Gastroesophageal sphincter (tissue), 4 donors: ENCODE measurements around the gene ITGA2. TPM values are rescaled to one million over a fixed set of nuclear protein-coding genes. Genes with fewer than 3 reads are reported as not detected.

Source experiments
- ATAC-seq: fragments of 150-250 bp; one replicate; pipeline ENCODE4 v1.9.1; 2016; ENCODE audit warnings: mild to moderate bottlenecking, moderate library complexity
- H3K27ac ChIP-seq, 4 donors: fragments of 200-600 bp; sonication (generic) in 3 of 4; 1 replicate in 3 of 4; 2 replicates in 1 of 4; pipeline ENCODE4 v1.5.1; 2016 to 2019
- H3K27me3 ChIP-seq: fragments of 200-600 bp; sonication (generic); one replicate; pipeline ENCODE4 v1.5.1; 2019
- H3K36me3 ChIP-seq, 2 donors: fragments of 200-600 bp; sonication (generic); one replicate each; pipeline ENCODE4 v1.5.1; 2019; ENCODE audit warnings: control low read depth in 1 of 2
- H3K4me1 ChIP-seq, 3 donors: fragments of 200-600 bp; sonication (generic); 1 replicate in 2 of 3; 2 replicates in 1 of 3; pipeline ENCODE4 v1.5.1; 2016 to 2019; ENCODE audit warnings: control low read depth in 2 of 3
- H3K4me3 ChIP-seq, 2 donors: fragments of 200-600 bp; sonication (generic); one replicate each; pipeline ENCODE4 v1.5.1; 2019; ENCODE audit warnings: mild to moderate bottlenecking in 1 of 2, moderate library complexity in 1 of 2
- H3K9me3 ChIP-seq, 3 donors: fragments of 200-600 bp; sonication (generic); one replicate each; pipeline ENCODE4 v1.5.1; 2017 to 2019; ENCODE audit warnings: control low read depth in 2 of 3
- CTCF ChIP-seq, 4 experiments: fragments of 200-600 bp in 2 of 4; fragments of 450-650 bp in 2 of 4; sonication (generic) in 1 of 4; IDR thresholded peaks; one replicate each; pipeline ENCODE4 v1.5.1; 2017 to 2019; ENCODE audit warnings: antibody characterized with exemption in 4 of 4, mild to moderate bottlenecking in 2 of 4, moderate library complexity in 2 of 4
- EP300 ChIP-seq: sonication (generic); formaldehyde crosslinking; IDR thresholded peaks from one replicate; pipeline ENCODE4 v1.6.1; 2017; ENCODE audit warnings: antibody characterized with exemption, mild to moderate bottlenecking
- POLR2A ChIP-seq, 2 donors: fragments of 450-650 bp; IDR thresholded peaks; one replicate each; pipeline ENCODE4 v1.6.1; 2017; ENCODE audit warnings: antibody characterized with exemption in 2 of 2, mild to moderate bottlenecking in 2 of 2, moderate library complexity in 1 of 2
- POLR2AphosphoS5 ChIP-seq: sonication (generic); formaldehyde crosslinking; IDR thresholded peaks from one replicate; pipeline ENCODE4 v1.6.1; 2017; ENCODE audit warnings: antibody characterized with exemption
- WGBS, 2 donors: methylation state at CpG; one replicate each; pipeline ENCODE4 v1.1.5; 2018; ENCODE audit warnings: low coverage in 1 of 2; 5-methylcytosine and 5-hydroxymethylcytosine counted together
- total RNA-seq, 4 donors: library from RNA; depleted of rRNA; stranded (reverse); fragments of >200 nt; gene quantifications; one replicate each; pipeline ENCODE4 v1.1.0, GENCODE V29; 2016

ITGA2 gene
- total RNA-seq, 4 donors from 2014 or later: 1.5 to 14.6 (median 10.0) TPM

- no peak for ATAC-seq
- Histone ChIP-seq H3K27me3 (no peaks in the 10 kb centered on the region), H3K27ac (no peak overlapping the region), H3K4me3 (no peak overlapping the region), H3K36me3 (no peaks in the 10 kb centered on the region), H3K9me3 (no peaks in the 10 kb centered on the region), H3K4me1 (no peaks in the 10 kb centered on the region)
- WGBS, 2 donors: 45% methylated on average over 1 of the region's 1 CpG; no CpG with 5 or more reads in 1 of the 2 donors
- TF ChIP-seq CTCF (IDR thresholded peaks at IDR 0.05) (no peak), POLR2A (IDR thresholded peaks at IDR 0.05) (no peak), EP300 (no peak), POLR2AphosphoS5 (no peak)
Observed at GRCh38 chr5:53127107-53127506, 138.0 kb downstream of the ITGA2 start.

GRCh38 chr5:53128481-53128880 is 139.3 kb downstream of the ITGA2 start:
- no peak overlapping the region for H3K27ac ChIP-seq
- no peaks in the 10 kb centered on the region for H3K4me1 ChIP-seq
- H3K27me3 ChIP-seq: no peaks in the 10 kb centered on the region
- no peak for TF ChIP-seq EP300
- TF ChIP-seq POLR2A (IDR thresholded peaks at IDR 0.05): no peak
- no peak for TF ChIP-seq POLR2AphosphoS5
- no peak for TF ChIP-seq CTCF (IDR thresholded peaks at IDR 0.05)
- no peaks in the 10 kb centered on the region for H3K9me3 ChIP-seq
- H3K4me3 ChIP-seq: no peak overlapping the region
- ATAC-seq: no peak
- H3K36me3 ChIP-seq: no peaks in the 10 kb centered on the region
- WGBS, 2 donors: 91% methylated on average over 1 of the region's 1 CpG; no CpG with 5 or more reads in 1 of the 2 donors

DNA sequence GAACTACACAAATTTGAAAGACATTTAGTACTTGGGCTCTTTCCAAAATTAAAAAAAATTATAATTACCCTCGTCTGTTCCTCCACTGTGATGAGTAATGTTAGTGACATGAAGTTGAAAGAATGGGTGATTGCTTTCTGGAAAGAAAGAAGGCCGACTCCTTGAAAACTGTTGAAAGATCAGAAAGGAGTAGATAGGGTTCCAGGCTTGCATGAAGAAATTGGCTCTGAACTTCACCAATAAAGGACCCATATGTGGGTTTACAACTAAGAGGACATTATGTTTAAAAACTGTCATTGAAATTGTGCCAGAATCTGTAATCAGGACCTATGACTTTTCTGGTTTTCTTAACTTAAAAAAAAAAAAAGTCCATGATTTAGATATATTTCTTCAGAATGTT is 141.1 kb downstream of the ITGA2 start:
- no peaks in the 10 kb centered on the region for H3K4me1 ChIP-seq
- ATAC-seq: no peak
- 39 to 44% methylated on average over 2 of the region's 2 CpGs for WGBS, 2 donors

GRCh38 chr5:53133020-53133419 is 143.9 kb downstream of the ITGA2 start:
- no peak overlapping the region for H3K27ac ChIP-seq
- H3K4me3 ChIP-seq: no peak overlapping the region
- no peaks in the 10 kb centered on the region for H3K9me3 ChIP-seq
- ATAC-seq: no peak
- TF ChIP-seq EP300 (no peak), POLR2AphosphoS5 (no peak), CTCF (IDR thresholded peaks at IDR 0.05) (no peak), POLR2A (IDR thresholded peaks at IDR 0.05) (no peak)
- no peaks in the 10 kb centered on the region for H3K36me3 ChIP-seq
- no peaks in the 10 kb centered on the region for H3K27me3 ChIP-seq
- 57 to 78% methylated on average over 1 of the region's 1 CpG for WGBS, 2 donors
- H3K4me1 ChIP-seq: no peaks in the 10 kb centered on the region

More for the DNA sequence above, 141.1 kb downstream of the ITGA2 start:
- no peaks in the 10 kb centered on the region for H3K9me3 ChIP-seq
- no peak overlapping the region for H3K4me3 ChIP-seq
- no peak overlapping the region for H3K27ac ChIP-seq
- no peaks in the 10 kb centered on the region for H3K36me3 ChIP-seq
- TF ChIP-seq CTCF (IDR thresholded peaks at IDR 0.05) (no peak), POLR2A (IDR thresholded peaks at IDR 0.05) (no peak), EP300 (no peak), POLR2AphosphoS5 (no peak)
- H3K27me3 ChIP-seq: no peaks in the 10 kb centered on the region

Other genes with a start within 250 kb of the ITGA2 start
- gene ITGA1, start 201.4 kb upstream of the ITGA2 start, total RNA-seq: 100 to 1,000 TPM; 219 to 326 (median 240) TPM
- gene PELO, start 201.4 kb upstream of the ITGA2 start, total RNA-seq: 10 to 100 TPM; 49.4 to 78.0 (median 59.0) TPM
- gene MOCS2, start 120.4 kb downstream of the ITGA2 start, total RNA-seq: 100 to 1,000 TPM in 1 of 4 donors, 10 to 100 TPM in 3; 68.7 to 117 (median 86.4) TPM